CD8-positive, alpha-beta memory T cell (primary cell): ENCODE measurements around the gene MSI2. TPM values are rescaled to one million over a fixed set of nuclear protein-coding genes. Genes with fewer than 3 reads are reported as not detected.
A peak's percentile ranks its signal among the peaks of the same experiment; 100 is the strongest.

Experiments
- CTCF ChIA-PET: fragments of 350-600 bp; sonication (Branson Sonifier 250); formaldehyde crosslinking; loops from one replicate; lab custom pipeline; 2021; ENCODE audit warnings: antibody characterized with exemption; lab: Charles Lee
- POLR2A ChIA-PET: fragments of 350-600 bp; sonication (Branson Sonifier 250); formaldehyde crosslinking; loops from one replicate; lab custom pipeline; 2021; ENCODE audit warnings: antibody characterized with exemption; lab: Charles Lee
- DNase-seq, 5 donors: peaks; one replicate each; pipeline versions ENCODE4 v3.0.0 to v3.0.0-alpha.2; 2020 to 2022; ENCODE audit warnings: mixed read lengths in 1 of 5
- H3K27ac ChIP-seq: one replicate; pipeline ENCODE4 v1.7.0; 2013; ENCODE audit warnings: low read depth, mild to moderate bottlenecking, low read length, moderate library complexity
- H3K27me3 ChIP-seq: 2 replicates; pipeline ENCODE4 v1.7.0; 2013; ENCODE audit warnings: low read length, mild to moderate bottlenecking; ENCODE audit not compliant: insufficient read depth, poor library complexity, severe bottlenecking
- H3K36me3 ChIP-seq: 2 replicates; pipeline ENCODE4 v1.7.0; 2013; ENCODE audit warnings: mild to moderate bottlenecking, low read length, moderate library complexity; ENCODE audit not compliant: insufficient read depth
- H3K4me1 ChIP-seq: 2 replicates; pipeline ENCODE4 v1.7.0; 2013; ENCODE audit warnings: mild to moderate bottlenecking, low read length, moderate library complexity; ENCODE audit not compliant: insufficient read depth
- H3K4me3 ChIP-seq: 2 replicates; pipeline ENCODE4 v1.7.0; 2013; ENCODE audit warnings: mild to moderate bottlenecking, low read length
- H3K9me3 ChIP-seq: 2 replicates; pipeline ENCODE4 v1.7.0; 2013; ENCODE audit warnings: mild to moderate bottlenecking, low read length
- H3K27ac Mint-ChIP-seq, 8 donors: one replicate each; pipeline ENCODE4 v1.8.0; 2020 to 2021; ENCODE audit warnings: mixed read lengths in 8 of 8, mild to moderate bottlenecking in 6 of 8, inconsistent platforms in 3 of 8, moderate library complexity in 3 of 8
- H3K27me3 Mint-ChIP-seq, 2 donors: one replicate each; pipeline ENCODE4 v1.8.0; 2020 to 2021; ENCODE audit warnings: mixed read lengths in 2 of 2, mild to moderate bottlenecking in 1 of 2, moderate library complexity in 1 of 2
- H3K36me3 Mint-ChIP-seq, 3 donors: one replicate each; pipeline ENCODE4 v1.8.0; 2020 to 2021; ENCODE audit warnings: mixed read lengths in 3 of 3, inconsistent platforms in 1 of 3, mild to moderate bottlenecking in 1 of 3
- H3K4me1 Mint-ChIP-seq, 3 donors: one replicate each; pipeline ENCODE4 v1.8.0; 2020 to 2021; ENCODE audit warnings: mixed read lengths in 3 of 3, inconsistent platforms in 1 of 3, mild to moderate bottlenecking in 1 of 3
- H3K4me3 Mint-ChIP-seq, 7 donors: one replicate each; pipeline ENCODE4 v1.8.0; 2020 to 2021; ENCODE audit warnings: mixed read lengths in 7 of 7, mild to moderate bottlenecking in 6 of 7, moderate library complexity in 4 of 7, inconsistent platforms in 2 of 7
- H3K9me3 Mint-ChIP-seq, 5 donors: one replicate each; pipeline ENCODE4 v1.8.0; 2020 to 2022; ENCODE audit warnings: mixed read lengths in 5 of 5, mild to moderate bottlenecking in 3 of 5, moderate library complexity in 2 of 5, inconsistent platforms in 1 of 5
- polyA plus RNA-seq: library from polyadenylated mRNA; unstranded; fragments of 300-500 nt; fragmentation: Illumina TruSeq; gene quantifications from one replicate; pipeline ENCODE4 v1.2.3, GENCODE V29; 2021
- total RNA-seq, 2 experiments: library from RNA; stranded (reverse); gene quantifications; one replicate each; pipeline ENCODE4 v1.2.3, GENCODE V29; 2021

MSI2 gene
- total and polyA plus RNA-seq, 3 experiments from 2014 or later = 2.3 to 58.0 (median 57.1) TPM

DNA sequence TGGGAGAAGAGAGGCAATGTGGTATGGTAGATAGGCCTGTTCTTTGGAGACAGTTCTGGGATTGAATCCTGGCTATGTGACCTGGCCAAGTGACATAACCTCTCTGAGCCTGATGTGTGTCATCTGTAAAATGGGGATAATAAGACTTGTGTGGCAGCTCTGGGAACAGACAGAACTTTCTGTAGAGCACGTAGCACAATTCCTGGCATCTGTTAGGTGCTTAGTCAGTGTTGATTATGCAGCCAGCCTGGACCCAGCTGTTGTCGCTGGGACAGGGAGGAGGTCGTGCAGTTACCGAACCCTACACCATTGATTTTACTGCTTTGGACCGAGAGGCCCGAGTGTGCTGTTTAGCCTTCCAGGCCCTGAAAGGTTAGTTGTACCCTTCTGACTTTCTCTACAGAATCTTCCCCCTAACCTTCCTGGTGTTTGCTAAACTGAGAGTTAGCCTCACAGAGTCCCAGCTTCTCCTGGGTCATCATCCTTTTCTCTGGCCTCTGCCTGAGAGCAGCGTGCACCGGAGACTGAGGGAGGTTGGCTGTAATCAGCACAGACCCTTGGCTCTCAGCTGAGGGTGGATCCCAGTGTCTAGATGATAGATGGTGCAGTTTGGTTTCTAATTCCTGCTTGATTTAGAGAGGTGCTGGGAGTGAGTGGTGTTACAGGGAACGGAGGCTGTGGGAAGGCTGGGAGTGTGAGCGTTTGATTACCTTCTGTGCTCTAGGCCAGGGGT lies 31.9 kb downstream of the MSI2 start:
- H3K27ac Mint-ChIP-seq = peak overlapping the region in 3 of 8 donors; percentile 14 to 63 (median 55)
- peaks cover 45 to 76% (median 76%) of the 10 kb centered on the region in 3 donors for H3K4me1 Mint-ChIP-seq
- CTCF ChIA-PET = interaction anchor here (1.1 kb wide), 1 partner anchor 384 kb away, joined by 4 read pairs; no protein-coding TSS in a partner anchor

GRCh38 chr17:57288773-57289121 lies 32.4 kb downstream of the MSI2 start:
- Histone ChIP-seq H3K4me3 (no peak overlapping the region), H3K4me1 (peaks cover 40% of the 10 kb centered on the region), H3K9me3 (no peaks in the 10 kb centered on the region), H3K27ac (no peak overlapping the region), H3K36me3 (peaks cover 5% of the 10 kb centered on the region), H3K27me3 (no peaks in the 10 kb centered on the region)
- no peak overlapping the region for H3K4me3 Mint-ChIP-seq
- ChIA-PET CTCF (interaction anchor here (1.1 kb wide), 1 partner anchor 383 kb away, joined by 4 read pairs; no protein-coding TSS in a partner anchor), POLR2A (no interaction called here)
- H3K27ac Mint-ChIP-seq = peak overlapping the region in 1 of 8 donors; percentile 63
- DNase-seq = no peak
- no peaks in the 10 kb centered on the region for H3K9me3 Mint-ChIP-seq
- peaks cover 0 to 62% (median 2%) of the 10 kb centered on the region in 3 donors for H3K36me3 Mint-ChIP-seq
- H3K4me1 Mint-ChIP-seq = peaks cover 39 to 72% (median 71%) of the 10 kb centered on the region in 3 donors
- no peaks in the 10 kb centered on the region for H3K27me3 Mint-ChIP-seq

More for the DNA sequence above, 31.9 kb downstream of the MSI2 start:
- Histone ChIP-seq H3K27ac (no peak overlapping the region), H3K27me3 (no peaks in the 10 kb centered on the region), H3K36me3 (peaks cover 5% of the 10 kb centered on the region), H3K9me3 (no peaks in the 10 kb centered on the region), H3K4me1 (peaks cover 41% of the 10 kb centered on the region), H3K4me3 (no peak overlapping the region)
- no peaks in the 10 kb centered on the region for H3K9me3 Mint-ChIP-seq
- peaks cover 0 to 63% (median 4%) of the 10 kb centered on the region in 3 donors for H3K36me3 Mint-ChIP-seq
- POLR2A ChIA-PET = no interaction called here
- no peak for DNase-seq
- no peak overlapping the region for H3K4me3 Mint-ChIP-seq
- no peaks in the 10 kb centered on the region for H3K27me3 Mint-ChIP-seq

DNA sequence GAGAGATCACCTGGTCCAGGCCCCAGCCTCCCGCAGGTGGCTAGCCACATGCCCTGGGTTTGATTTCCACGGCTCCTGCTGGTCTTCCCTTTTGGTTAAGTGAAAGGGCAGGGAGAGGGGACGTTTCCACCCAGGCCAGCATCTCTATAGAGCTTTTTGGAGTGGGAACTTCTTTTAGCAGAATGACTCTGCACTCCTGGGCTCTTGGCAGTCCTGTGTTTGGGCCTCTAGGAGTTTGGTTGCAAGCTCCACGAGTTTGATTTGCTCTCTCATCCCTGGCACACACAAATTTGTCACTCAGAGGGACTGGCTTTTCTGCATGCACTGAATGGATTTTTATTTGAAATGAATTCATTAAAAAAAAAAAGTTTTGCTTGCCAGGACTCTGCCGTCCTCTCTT lies 32.8 kb downstream of the MSI2 start:
- CTCF ChIA-PET = interaction anchor here (0.7 to 1.1 kb wide), 2 partner anchors 46 to 383 kb away, joined by 4 read pairs; no protein-coding TSS in a partner anchor
- Mint-ChIP-seq H3K4me3 (no peak overlapping the region), H3K27me3 (no peaks in the 10 kb centered on the region), H3K9me3 (no peaks in the 10 kb centered on the region), H3K4me1 (peaks cover 40 to 72% (median 71%) of the 10 kb centered on the region in 3 donors), H3K36me3 (peaks cover 0 to 64% (median 2%) of the 10 kb centered on the region in 3 donors), H3K27ac (no peak overlapping the region)
- Histone ChIP-seq H3K4me3 (no peak overlapping the region), H3K9me3 (no peaks in the 10 kb centered on the region), H3K4me1 (peaks cover 38% of the 10 kb centered on the region), H3K36me3 (peaks cover 5% of the 10 kb centered on the region), H3K27ac (no peak overlapping the region), H3K27me3 (no peaks in the 10 kb centered on the region)
- no peak for DNase-seq
- POLR2A ChIA-PET = no interaction called here

GRCh38 chr17:57289613-57290012 lies 33.3 kb downstream of the MSI2 start:
- H3K4me1 Mint-ChIP-seq = peaks cover 39 to 72% (median 71%) of the 10 kb centered on the region in 3 donors
- no peaks in the 10 kb centered on the region for H3K27me3 ChIP-seq
- H3K27me3 Mint-ChIP-seq = no peaks in the 10 kb centered on the region
- DNase-seq = no peak
- no peaks in the 10 kb centered on the region for H3K9me3 ChIP-seq
- H3K4me1 ChIP-seq = peaks cover 34% of the 10 kb centered on the region
- no peaks in the 10 kb centered on the region for H3K9me3 Mint-ChIP-seq
- H3K36me3 ChIP-seq = peaks cover 5% of the 10 kb centered on the region
- ChIA-PET POLR2A (no interaction called here), CTCF (interaction anchor here (0.7 kb wide), 1 partner anchor 46 kb away, joined by 4 read pairs; no protein-coding TSS in a partner anchor)
- no peak overlapping the region for H3K4me3 ChIP-seq
- H3K27ac Mint-ChIP-seq = peak overlapping the region in 1 of 8 donors; percentile 37
- no peak overlapping the region for H3K27ac ChIP-seq
- no peak overlapping the region for H3K4me3 Mint-ChIP-seq
- peaks cover under 1 to 65% (median 5%) of the 10 kb centered on the region in 3 donors for H3K36me3 Mint-ChIP-seq

DNA sequence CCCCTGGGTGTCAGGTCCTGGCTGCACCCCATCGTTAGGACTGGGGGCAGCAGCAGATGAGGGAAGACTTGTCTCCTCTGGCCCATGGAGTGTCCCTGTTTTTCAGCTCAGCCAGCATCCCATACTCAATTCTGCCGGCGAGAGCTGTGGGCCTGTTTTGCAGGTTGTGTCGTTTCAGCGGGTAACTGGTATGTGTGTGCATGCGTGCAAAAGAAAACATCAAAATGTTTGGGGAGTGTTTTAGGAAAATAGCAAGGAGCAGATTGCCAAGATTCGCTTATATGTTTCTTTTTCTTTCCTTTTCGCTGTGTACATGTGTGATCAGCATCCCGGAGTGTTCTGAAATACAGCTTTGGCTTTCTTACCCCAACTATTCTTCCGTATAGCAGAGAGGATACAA lies 34.7 kb downstream of the MSI2 start:
- POLR2A ChIA-PET = no interaction called here
- DNase-seq = no peak
- CTCF ChIA-PET = no interaction called here
- no peak overlapping the region for H3K27ac Mint-ChIP-seq
- no peak overlapping the region for H3K4me3 Mint-ChIP-seq
- Histone ChIP-seq H3K36me3 (peaks cover 5% of the 10 kb centered on the region), H3K4me1 (peaks cover 20% of the 10 kb centered on the region), H3K27me3 (no peaks in the 10 kb centered on the region), H3K27ac (no peak overlapping the region), H3K9me3 (no peaks in the 10 kb centered on the region), H3K4me3 (no peak overlapping the region)
- no peaks in the 10 kb centered on the region for H3K27me3 Mint-ChIP-seq
- H3K9me3 Mint-ChIP-seq = no peaks in the 10 kb centered on the region
- H3K4me1 Mint-ChIP-seq = peaks cover 36 to 71% (median 70%) of the 10 kb centered on the region in 3 donors
- peaks cover 3 to 69% (median 9%) of the 10 kb centered on the region in 3 donors for H3K36me3 Mint-ChIP-seq

GRCh38 chr17:57292091-57292490 lies 35.8 kb downstream of the MSI2 start:
- Mint-ChIP-seq H3K9me3 (no peaks in the 10 kb centered on the region), H3K4me1 (peaks cover 34 to 70% (median 67%) of the 10 kb centered on the region in 3 donors), H3K36me3 (peaks cover 3 to 68% (median 9%) of the 10 kb centered on the region in 3 donors), H3K27me3 (no peaks in the 10 kb centered on the region), H3K4me3 (no peak overlapping the region), H3K27ac (peak overlapping the region in 2 of 8 donors; percentile 29 to 32)
- no peak overlapping the region for H3K27ac ChIP-seq
- H3K27me3 ChIP-seq = no peaks in the 10 kb centered on the region
- DNase-seq = no peak
- no peak overlapping the region for H3K4me3 ChIP-seq
- no peaks in the 10 kb centered on the region for H3K9me3 ChIP-seq
- H3K4me1 ChIP-seq = peaks cover 20% of the 10 kb centered on the region
- ChIA-PET POLR2A (no interaction called here), CTCF (no interaction called here)
- peaks cover 5% of the 10 kb centered on the region for H3K36me3 ChIP-seq

GRCh38 chr17:57293077-57293476 lies 36.8 kb downstream of the MSI2 start:
- Mint-ChIP-seq H3K27me3 (no peaks in the 10 kb centered on the region), H3K9me3 (no peaks in the 10 kb centered on the region), H3K4me1 (peaks cover 28 to 67% (median 65%) of the 10 kb centered on the region in 3 donors), H3K36me3 (peaks cover 10 to 67% (median 18%) of the 10 kb centered on the region in 3 donors), H3K4me3 (no peak overlapping the region), H3K27ac (no peak overlapping the region)
- DNase-seq = no peak
- peaks cover 10% of the 10 kb centered on the region for H3K4me1 ChIP-seq
- no peak overlapping the region for H3K27ac ChIP-seq
- CTCF ChIA-PET = no interaction called here
- H3K36me3 ChIP-seq = peaks cover 9% of the 10 kb centered on the region
- H3K9me3 ChIP-seq = no peaks in the 10 kb centered on the region
- no peak overlapping the region for H3K4me3 ChIP-seq
- POLR2A ChIA-PET = no interaction called here
- no peaks in the 10 kb centered on the region for H3K27me3 ChIP-seq

DNA sequence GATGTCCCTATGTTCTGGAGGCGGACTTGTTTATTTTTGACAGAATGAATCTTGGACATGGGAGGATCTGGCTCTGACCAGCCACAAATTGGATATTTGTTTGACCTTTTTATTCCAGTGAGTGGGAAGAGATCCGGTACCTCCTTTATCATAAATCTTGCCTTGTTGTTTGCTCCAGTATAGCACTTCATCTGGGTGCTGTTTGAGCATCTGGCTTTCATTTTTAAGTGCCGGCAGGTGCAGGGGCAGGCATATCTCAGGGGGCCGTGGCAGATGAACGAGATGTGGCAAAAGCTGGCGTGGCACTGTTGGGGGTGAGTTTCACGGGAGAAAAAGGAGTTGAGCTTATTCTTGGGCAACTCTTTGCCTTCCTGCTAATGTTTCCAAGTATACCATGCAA lies 37.8 kb downstream of the MSI2 start:
- no peak for DNase-seq
- no peak overlapping the region for H3K4me3 Mint-ChIP-seq
- peak overlapping the region in 2 of 8 donors; percentile 29 to 35 for H3K27ac Mint-ChIP-seq
- peaks cover 24 to 63% (median 59%) of the 10 kb centered on the region in 3 donors for H3K4me1 Mint-ChIP-seq
- no peaks in the 10 kb centered on the region for H3K27me3 ChIP-seq
- no peaks in the 10 kb centered on the region for H3K27me3 Mint-ChIP-seq
- ChIA-PET POLR2A (no interaction called here), CTCF (interaction anchor here (1.4 kb wide), 1 partner anchor 51 kb away, joined by 4 read pairs; no protein-coding TSS in a partner anchor)
- no peaks in the 10 kb centered on the region for H3K9me3 ChIP-seq
- H3K9me3 Mint-ChIP-seq = no peaks in the 10 kb centered on the region
- H3K4me3 ChIP-seq = no peak overlapping the region
- H3K4me1 ChIP-seq = peaks cover under 1% of the 10 kb centered on the region
- peaks cover 9% of the 10 kb centered on the region for H3K36me3 ChIP-seq
- H3K27ac ChIP-seq = no peak overlapping the region
- peaks cover 19 to 71% (median 25%) of the 10 kb centered on the region in 3 donors for H3K36me3 Mint-ChIP-seq
